RWPE2 (cell line): ENCODE results near the gene COQ8A.

ENCODE experiments used
- ATAC-seq: fragments of 200-7000 bp; cut with Tn5 transposase; 3 replicates; pipeline ENCODE4 v1.9.1; 2021; ENCODE audit warnings: low read depth
- DNase-seq: peaks from one replicate; pipeline ENCODE4 v3.0.0-alpha.2; 2020; ENCODE audit warnings: low spot score
- H3K27ac ChIP-seq: fragments of 450-650 bp; 2 replicates; pipeline ENCODE4 v1.5.1; 2017; ENCODE audit warnings: mild to moderate bottlenecking; ENCODE audit not compliant: poor library complexity, severe bottlenecking
- H3K27me3 ChIP-seq: fragments of 250-450 bp; sonication (Bioruptor Pico); 2 replicates; pipeline ENCODE4 v1.5.1; 2021; ENCODE audit warnings: mild to moderate bottlenecking, moderate library complexity; ENCODE audit not compliant: insufficient read depth, poor library complexity, severe bottlenecking
- H3K36me3 ChIP-seq: fragments of 250-450 bp; sonication (Bioruptor Pico); 2 replicates; pipeline ENCODE4 v1.5.1; 2020; ENCODE audit warnings: low read depth, mild to moderate bottlenecking, moderate library complexity
- H3K4me1 ChIP-seq: fragments of 250-450 bp; sonication (Bioruptor Pico); 2 replicates; pipeline ENCODE4 v1.5.1; 2021; ENCODE audit warnings: mild to moderate bottlenecking, moderate library complexity; ENCODE audit not compliant: insufficient read depth, poor library complexity, severe bottlenecking
- H3K4me3 ChIP-seq: fragments of 250-450 bp; sonication (Bioruptor Pico); 2 replicates; pipeline ENCODE4 v1.5.1; 2021; ENCODE audit warnings: mild to moderate bottlenecking, moderate library complexity; ENCODE audit not compliant: severe bottlenecking
- H3K9me3 ChIP-seq: fragments of 250-450 bp; sonication (Bioruptor Pico); 2 replicates; pipeline ENCODE4 v1.5.1; 2021; ENCODE audit warnings: mild to moderate bottlenecking, moderate library complexity; ENCODE audit not compliant: severe bottlenecking
- CTCF ChIP-seq: fragments of 450-650 bp; IDR thresholded peaks from one replicate; pipeline ENCODE4 v1.5.1; 2017; ENCODE audit warnings: mild to moderate bottlenecking, moderate library complexity; ENCODE audit not compliant: poor library complexity, severe bottlenecking

Gene COQ8A

GRCh38 chr1:226989085-226989920, 49.2 kb downstream of the COQ8A start:
- Histone ChIP-seq H3K9me3 (no peaks in the 10 kb centered on the region), H3K36me3 (no peaks in the 10 kb centered on the region), H3K27me3 (no peaks in the 10 kb centered on the region), H3K27ac (no peak overlapping the region), H3K4me1 (no peaks in the 10 kb centered on the region), H3K4me3 (no peak overlapping the region)
- TF ChIP-seq CTCF, result no peak
- DNase-seq (no peak), ATAC-seq (no peak)

DNA sequence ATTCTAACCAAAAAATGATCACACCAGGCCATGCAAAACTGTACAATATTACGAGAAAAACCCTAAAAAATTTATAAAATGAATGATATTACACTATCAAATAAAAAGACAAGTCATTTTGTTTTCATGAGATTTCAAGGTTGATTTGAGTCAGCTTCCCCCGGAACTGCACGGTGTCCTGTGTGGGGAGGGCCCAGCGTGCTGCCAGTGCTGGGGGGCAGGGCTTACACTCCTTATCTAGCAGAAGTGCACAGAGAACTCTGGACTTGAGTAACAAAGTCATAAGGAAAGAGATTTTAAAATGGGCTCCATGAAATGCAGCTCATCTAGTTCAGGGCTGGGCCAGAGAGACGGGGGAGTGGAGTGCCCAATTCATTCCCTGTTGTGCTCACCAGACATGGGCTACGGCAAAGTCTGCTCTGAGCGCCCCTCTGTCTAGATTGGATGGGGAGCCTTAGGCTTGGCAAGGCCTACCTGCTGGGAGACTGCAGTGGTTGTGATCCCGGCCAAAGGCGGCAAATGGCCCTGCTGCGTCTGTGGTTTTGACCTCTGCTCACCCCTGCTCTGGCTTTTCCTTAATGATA, 50.1 kb downstream of the COQ8A start:
- Histone ChIP-seq H3K9me3 (no peaks in the 10 kb centered on the region), H3K4me1 (no peaks in the 10 kb centered on the region), H3K36me3 (no peaks in the 10 kb centered on the region), H3K27ac (no peak overlapping the region), H3K27me3 (no peaks in the 10 kb centered on the region), H3K4me3 (no peak overlapping the region)
- no peak for TF ChIP-seq CTCF
- DNase-seq, result no peak
- no peak for ATAC-seq

DNA sequence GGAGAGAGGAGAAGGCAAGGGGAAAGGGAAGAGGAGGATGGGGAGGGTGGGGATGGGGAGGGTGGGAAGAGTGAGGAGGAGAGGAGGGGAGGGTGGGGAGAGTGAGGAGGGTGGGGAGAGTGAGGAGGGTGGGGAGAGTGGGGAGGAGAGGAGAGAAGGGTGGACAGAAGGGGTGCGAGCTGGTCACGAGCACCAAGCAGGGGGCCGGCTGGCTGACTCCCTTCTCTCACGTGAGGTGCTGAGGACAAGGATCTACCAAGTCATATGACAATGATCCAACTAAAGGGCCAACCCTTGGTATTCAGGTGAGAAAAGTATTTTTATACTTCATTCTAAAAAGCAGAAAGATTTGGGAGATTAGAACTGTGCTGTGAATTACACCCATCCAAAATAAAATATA, 51.8 kb downstream of the COQ8A start:
- ATAC-seq (no peak), DNase-seq (no peak)
- TF ChIP-seq CTCF, result no peak

GRCh38 chr1:226993814-226994585, 53.9 kb downstream of the COQ8A start:
- Histone ChIP-seq H3K36me3 (no peaks in the 10 kb centered on the region), H3K4me3 (no peak overlapping the region), H3K9me3 (no peaks in the 10 kb centered on the region), H3K27ac (no peak overlapping the region), H3K4me1 (no peaks in the 10 kb centered on the region), H3K27me3 (no peaks in the 10 kb centered on the region)
- DNase-seq (no peak), ATAC-seq (no peak)
- TF ChIP-seq CTCF, result no peak

More for the DNA sequence above, 51.8 kb downstream of the COQ8A start:
- no peaks in the 10 kb centered on the region for H3K9me3 ChIP-seq
- no peak overlapping the region for H3K4me3 ChIP-seq
- H3K27ac ChIP-seq, result no peak overlapping the region
- H3K4me1 ChIP-seq, result no peaks in the 10 kb centered on the region
- H3K27me3 ChIP-seq, result no peaks in the 10 kb centered on the region
- no peaks in the 10 kb centered on the region for H3K36me3 ChIP-seq
